NK-92 treated with Interleukin-12 subunit alpha and Interleukin-12 subunit beta, amount 100 ng/mL, for 24 hours (cell line): Measurements from ENCODE around the gene OR51B5.
"Not testable (repeated sequence)": the region's sequence is repeated elsewhere in the genome, so short reads cannot be mapped to it uniquely, and the experiment has no call there.

Source experiments
- DNase-seq: peaks from one replicate; lab custom pipeline; 2025; lab: John Stamatoyannopoulos, UW

Gene OR51B5, protein sequence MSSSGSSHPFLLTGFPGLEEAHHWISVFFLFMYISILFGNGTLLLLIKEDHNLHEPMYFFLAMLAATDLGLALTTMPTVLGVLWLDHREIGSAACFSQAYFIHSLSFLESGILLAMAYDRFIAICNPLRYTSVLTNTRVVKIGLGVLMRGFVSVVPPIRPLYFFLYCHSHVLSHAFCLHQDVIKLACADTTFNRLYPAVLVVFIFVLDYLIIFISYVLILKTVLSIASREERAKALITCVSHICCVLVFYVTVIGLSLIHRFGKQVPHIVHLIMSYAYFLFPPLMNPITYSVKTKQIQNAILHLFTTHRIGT

DNA sequence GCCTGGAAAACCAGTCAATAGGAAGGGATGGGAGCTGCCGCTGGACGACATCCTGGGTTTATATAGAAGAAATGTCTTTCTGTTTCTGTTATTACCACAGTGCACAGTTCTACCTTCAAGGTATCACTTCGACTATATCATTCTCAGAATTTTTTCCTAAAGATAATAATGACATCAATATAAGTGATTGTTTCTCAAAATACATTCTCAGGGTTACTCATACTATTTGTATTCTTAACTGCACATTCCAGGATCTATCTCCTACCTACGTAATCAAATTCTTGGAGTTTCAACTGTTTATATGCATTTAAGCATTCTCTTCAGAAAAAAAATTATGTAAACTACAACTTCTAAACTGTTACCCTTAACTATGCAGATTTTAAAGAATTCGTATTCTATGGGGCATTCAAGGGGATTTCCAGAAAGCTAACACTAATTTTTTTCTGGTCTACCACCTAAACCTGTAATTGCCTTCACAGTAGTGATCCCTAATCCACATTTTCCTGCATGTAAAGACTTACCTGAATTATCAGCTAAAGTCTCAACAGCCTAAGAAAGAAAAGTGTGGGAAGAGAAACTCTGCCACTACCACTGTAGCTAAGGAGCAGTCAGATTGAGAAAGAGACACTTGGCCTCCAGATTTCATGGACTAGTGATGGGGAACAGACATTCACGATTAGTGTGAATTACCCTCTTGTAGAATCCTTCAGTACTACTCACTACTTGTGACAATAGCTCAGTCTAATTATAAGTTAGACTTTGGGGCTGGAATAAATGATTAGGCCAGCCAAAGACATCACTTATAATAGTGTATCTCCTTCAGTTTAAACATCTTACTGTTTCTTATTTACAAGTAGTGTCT lies at the start of gene OR51B5:
OR51B5 (minus strand) TSS at position 51 of the 862 bp plus-strand sequence; CDS start at position 51, 0 bp downstream.
- DNase-seq: no peak

DNA sequence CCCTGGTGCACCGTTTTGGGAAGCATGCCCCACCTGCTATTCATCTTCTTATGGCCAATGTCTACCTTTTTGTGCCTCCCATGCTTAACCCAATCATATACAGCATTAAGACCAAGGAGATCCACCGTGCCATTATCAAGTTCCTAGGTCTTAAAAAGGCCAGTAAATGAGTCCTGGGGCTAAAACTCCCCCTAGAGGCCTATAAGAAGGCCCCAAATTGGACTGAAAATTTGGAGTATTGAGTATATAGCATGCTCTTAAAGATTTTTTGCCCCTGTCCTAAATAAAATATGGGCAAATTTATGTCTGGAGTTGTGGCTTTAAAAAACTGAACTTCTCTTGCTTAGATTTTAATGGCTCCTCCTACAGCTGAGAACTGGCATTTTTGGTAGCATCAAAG lies 46.9 kb upstream of the OR51B5 start:
- no peak for DNase-seq

DNA sequence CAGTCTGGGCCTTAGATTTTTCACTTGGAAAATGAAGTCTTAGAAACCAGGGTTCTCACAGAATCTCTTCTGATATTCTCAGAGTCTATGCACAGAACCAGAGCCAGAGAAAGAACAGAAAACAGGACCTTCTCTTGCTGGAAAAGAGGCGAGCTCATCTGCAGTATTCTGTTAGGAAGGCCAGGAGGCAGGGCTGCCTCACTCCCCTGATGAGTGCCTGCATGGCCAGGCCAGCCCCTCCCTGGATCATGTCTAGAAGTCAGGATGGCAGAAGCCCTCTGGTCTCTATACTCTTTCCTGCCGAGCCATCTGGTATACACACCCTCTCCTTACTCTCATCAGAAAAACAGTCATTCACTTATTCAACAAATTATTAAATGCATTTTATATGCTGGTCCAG lies 41.0 kb upstream of the OR51B5 start:
- no peak for DNase-seq

DNA sequence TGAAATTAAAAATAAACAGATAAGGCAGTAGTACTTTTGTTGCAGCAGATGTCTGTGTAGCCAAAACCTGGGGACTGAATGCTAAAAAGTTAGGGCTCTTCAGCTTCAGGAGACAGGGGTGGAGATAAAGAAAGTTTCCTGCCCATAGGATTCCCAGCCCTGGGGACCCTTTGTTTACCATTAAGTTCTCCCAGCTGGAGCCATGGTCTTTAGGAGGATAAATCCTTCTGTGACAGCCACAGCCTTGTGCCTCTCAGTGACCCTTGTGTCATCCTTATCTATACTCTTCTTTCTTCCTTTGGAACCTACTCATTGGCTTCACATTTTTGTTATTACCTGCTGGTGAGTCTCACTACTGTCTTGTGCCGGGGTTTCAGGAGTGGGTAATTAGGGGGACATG lies 40.3 kb upstream of the OR51B5 start, which contains the start of gene OR51M1:
OR51M1 (plus strand) TSS at position 237 of the 400 bp plus-strand sequence. CDS start 5,587 bp downstream, outside the sequence.
- no peak for DNase-seq

DNA sequence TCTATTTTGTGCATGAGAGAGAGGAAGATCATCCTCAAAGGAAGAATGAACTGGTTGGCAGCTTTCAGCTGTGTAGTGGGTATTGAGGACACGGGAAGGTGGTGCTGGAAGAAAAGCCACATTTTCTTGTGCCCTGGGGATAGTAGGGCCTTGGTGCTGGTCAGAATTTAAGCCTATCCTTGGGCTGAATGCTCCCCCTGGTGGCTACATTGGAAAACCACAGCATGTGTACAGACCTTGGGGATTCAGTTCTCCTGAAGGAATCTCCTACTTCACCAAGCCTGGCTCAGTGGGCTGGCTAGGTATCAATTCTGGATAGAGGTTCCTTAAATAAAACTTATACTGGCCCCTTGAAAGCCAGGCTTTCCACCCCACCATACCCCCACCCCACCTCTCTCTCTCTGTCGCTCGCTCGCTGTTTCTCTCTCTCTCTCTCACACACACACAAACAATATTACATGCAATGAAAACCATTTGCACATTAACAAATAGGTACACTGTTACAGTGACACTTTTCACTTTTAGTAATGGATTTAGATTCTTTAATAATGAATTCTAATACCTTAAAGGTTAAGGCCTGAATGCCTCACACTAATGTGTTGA lies 37.5 kb upstream of the OR51B5 start:
- peak; percentile 5 for DNase-seq

DNA sequence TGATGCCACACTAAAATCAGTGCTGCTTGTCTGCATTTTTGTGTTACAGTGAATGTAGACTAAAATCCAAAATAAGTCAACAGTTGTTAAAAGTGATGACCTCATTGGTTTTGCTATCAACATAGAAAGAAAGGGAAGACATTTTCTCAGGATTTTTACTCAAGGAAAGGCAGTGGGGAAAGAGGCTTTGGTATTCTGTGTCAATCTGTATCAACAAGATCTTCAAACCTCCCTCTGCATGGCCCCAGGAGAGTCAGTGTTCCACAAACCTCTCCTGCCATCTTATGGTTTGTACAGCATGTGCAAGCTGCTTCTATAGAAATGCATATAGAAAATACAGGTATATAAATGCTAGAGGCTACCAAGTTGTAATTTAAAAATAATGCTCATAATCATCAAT lies 26.5 kb upstream of the OR51B5 start:
- DNase-seq: no peak

DNA sequence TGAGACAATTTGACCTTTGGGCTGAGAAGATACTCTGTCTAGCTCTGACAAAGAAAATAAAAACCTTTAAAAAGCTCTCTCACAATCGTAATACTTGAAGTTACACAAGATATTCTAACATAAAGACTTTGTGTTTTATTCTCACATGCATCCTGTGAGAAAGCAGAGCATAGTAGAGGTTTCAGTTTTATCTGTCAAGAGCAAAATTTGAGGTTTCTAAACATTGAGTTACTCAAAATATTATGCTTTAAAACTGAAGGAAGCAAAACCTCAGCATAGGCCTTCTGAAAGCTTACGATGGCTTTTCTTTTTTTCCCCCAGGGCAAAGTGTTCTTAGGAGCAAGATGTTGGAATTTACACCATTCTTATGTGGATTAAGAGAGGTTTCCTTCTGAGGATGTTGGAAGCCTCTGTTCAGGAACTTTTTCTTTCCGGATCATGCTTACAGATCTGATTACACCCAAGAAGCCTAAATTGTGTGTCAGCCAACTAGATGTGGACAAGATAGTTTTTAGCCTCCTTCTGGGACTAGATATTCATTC lies 25.2 kb upstream of the OR51B5 start:
- no peak for DNase-seq

DNA sequence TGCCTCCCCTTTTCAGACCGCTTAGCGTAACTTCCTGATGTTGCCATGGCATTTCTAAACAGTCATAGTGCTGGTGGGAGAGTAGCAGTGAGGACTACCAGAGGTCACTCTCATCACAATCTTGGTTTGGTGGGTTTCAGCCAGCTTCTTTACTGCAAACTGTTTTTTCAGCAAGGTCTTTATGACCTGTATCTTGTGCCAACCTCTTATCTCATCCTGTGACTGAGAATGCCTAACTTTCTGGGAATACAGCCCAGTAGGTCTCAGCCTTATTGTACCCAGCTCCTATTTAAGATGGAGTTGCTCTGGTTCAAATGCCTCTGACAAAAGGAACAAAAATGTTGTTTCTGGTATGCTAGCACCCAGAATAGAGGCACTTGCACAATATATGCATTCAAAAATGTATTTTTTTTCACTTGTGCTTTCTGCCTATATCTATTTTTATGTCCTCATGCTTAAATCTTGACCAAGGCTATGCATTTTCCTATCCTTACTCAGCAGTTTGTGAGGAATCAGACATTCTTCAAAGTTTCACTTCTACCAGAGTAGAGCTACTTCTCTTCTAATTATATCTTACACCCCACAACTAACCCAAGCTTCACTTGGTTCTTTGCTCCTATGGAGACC lies 24.2 kb upstream of the OR51B5 start:
- no peak for DNase-seq

DNA sequence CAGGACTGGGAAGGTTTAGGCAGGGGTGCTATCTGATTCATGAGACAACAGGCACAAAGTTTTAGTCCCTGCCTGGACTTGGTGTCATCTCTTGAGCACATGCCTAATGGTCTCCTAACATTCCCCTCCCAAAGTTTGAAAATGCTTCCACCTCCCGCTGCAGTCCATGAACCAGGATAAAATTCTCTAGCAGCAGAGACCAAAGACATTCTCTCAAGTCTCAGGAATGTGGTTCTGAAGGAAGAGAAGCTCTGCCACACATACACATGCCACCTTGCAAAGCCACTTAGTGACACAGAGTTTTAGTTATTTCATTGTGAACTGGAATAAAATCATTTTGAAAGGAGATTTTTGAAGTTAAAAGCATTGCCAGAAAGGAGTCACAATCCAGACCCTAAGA lies 23.5 kb upstream of the OR51B5 start:
- DNase-seq: no peak

DNA sequence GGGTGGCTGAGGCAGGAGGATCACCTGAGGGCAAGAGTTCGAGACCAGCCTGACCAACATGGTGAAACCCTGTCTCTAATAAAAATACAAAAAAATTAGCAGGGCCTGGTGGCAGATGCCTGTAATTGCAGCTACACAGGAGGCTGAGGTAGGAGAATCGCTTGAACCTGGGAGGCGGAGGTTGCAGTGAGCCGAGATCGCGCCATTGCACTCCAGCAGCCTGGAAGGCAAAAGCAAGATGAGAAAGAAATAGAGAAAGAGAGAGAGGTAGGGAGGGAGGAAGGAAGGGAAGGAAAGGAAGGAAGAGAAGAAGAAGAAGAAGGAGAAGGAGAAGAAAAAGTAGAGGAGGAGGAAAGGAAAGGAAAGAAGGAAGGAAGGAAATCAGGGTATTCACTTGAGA lies 23.0 kb upstream of the OR51B5 start:
- not testable (repeated sequence) for DNase-seq

DNA sequence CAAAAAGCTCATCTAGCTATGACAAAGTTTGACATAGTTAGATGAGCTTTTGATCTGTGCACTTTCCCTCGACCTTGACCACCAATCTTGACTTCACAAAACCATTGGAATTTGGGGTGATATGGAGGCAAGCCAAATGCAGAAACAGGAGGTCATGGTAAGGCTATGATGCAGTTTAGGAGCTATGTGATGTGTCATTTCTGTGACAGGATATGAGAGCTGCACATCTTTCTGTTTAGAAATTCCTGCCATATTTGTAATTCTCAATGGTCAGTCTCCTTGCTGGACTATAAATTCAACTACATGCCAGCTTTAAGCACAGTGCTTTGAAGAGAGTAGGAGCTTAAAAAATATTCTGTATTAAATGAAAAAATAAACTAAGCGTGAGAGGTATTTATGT lies 20.9 kb upstream of the OR51B5 start:
- no peak for DNase-seq

DNA sequence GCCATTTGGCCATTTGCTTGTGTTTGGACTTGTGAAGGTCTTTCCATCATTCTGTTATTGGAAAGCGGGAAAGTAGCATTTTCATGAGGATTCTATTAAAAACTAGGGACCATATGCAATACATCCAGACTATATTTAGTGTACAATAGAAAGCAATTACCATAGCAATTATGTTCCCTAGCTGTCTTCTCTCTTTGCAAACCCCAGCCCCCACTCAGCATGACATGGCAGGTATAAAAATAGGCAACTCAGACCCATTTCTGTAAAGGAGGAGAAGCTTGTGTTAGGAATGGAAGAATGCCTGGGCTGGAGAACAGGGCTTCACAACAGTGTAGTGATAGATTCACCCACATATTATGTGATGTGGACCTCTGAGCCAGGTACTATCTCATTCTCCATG lies 20.4 kb upstream of the OR51B5 start:
- DNase-seq: no peak

DNA sequence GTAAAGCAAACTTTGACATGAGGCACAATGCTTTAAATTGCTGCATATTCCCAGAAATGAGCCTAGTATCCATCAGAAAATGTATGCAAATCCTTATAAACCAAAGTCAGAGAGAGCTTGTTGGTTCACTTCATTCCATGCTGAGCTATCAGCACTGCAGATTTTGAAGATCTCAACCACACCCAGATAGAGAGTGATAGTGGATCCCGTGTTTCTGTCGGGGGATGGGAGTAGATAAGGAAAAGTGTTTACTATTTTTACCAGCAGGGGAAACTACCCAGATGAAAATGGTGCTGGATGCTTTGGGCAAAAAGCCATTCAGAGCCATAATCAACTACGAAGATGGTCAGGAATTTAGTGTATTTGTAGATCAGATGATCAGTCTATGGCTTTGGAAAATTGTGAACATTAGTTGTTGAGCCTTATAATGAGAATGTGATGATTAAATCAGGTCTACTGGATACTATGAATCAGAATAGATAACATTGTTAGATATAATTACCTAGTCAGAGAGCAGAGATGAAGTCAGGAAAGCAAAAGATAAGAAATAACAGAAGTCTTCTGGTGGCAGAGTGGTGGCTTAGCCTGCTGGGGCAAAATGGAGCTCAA lies 18.8 kb upstream of the OR51B5 start:
- no peak for DNase-seq

DNA sequence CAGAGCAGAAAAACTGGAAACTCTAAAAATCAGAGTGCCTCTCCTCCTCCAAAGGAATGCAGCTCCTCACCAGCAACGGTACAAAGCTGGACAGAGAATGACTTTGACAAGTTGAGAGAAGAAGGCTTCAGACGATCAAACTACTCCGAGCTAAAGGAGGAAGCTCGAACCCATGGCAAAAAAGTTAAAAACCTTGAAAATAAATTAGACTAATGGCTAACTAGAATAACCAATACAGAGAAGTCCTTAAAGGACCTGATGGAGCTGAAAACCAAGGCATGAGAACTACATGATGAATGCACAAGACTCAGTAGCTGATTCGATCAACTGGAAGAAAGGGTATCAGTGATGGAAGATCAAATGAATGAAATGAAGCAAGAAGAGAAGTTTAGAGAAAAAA lies 12.7 kb upstream of the OR51B5 start:
- not testable (repeated sequence) for DNase-seq

DNA sequence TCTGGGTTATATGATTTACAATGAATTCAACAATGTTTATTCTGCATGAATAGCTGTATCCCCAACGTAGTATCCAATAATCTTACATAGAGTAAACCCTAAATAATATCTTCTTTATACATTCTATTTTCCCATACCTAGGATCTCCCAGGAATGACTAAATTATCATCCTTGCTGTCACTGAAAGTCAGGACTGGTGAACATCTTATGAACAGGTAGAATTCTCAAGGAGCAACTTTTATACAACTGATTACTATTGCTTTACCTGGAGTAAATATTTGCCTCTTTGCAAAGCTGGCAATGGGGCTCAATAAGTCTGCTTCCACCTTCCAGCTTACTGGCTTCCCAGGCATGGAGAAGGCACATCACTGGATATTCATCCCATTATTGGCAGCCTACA lies 7.9 kb upstream of the OR51B5 start, which contains the start of gene OR51B6:
OR51B6 (plus strand) TSS at position 301 of the 400 bp plus-strand sequence; CDS start at position 301, 0 bp downstream.
- DNase-seq: no peak

DNA sequence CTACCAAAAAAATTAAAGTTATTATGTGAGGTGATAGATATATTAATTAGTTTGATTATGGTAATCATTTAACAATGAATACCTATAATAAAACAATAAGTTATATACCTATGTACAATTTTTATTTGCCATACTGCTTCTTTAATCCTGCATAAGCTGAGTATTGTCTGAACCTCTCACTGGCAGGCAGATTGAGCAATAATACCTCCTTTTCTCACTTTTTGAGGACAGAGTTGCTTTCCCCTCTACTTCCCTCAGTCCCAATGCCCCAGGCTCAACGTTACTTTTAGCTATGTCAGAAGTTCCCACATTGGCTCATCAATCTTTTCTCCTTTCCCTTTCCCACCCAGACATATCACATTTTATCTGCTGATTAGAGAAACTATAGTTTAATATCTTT lies 6.2 kb upstream of the OR51B5 start:
- no peak for DNase-seq

DNA sequence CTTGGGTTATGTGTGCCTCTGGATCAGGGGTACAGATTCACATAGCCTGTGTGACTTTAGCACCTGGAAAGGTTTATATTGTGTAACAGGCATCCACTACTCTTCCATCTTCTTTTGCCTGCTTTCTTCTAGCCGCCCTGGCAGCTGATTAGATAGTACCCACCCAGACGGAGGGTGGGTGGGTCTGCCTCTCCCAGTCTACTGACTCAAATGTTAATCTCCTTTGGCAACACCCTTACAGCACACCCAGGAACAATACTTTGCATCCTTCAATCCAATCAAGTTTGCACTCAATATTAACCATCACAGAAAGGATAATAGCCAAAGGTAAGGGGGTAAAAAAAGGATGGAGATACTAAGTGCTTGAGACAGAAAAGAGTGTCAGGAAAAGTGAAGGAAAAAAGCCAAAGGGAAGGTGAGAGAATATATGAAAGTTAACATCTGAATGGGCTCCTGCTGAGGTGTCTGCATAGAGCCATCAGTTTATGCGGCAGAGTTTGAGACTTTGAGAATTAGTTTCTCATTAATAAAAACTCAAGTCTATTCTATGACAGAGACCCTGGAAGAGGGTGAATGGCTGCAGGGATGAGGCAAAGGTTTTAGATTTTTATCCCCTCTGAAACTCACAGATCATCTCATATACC lies 5.3 kb upstream of the OR51B5 start:
- DNase-seq: no peak

DNA sequence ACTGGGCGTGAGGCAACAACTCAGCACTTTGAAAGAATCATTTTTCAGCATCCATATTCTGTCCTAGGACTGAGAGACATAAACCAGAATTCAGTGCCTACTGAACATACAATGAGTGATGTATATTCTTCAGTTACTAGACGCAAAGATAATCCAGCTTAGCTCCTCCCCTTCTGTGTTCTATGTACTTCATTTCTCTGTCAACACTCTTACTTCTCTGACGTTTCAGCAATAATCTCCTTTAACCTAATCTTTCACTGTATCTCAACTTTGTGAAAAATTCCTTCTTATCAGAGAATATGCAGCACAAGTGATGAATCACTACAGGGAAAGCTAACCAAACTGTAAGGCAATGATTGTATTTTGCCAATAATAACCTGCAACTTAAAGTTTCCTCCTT lies 2.5 kb upstream of the OR51B5 start:
- DNase-seq: no peak

DNA sequence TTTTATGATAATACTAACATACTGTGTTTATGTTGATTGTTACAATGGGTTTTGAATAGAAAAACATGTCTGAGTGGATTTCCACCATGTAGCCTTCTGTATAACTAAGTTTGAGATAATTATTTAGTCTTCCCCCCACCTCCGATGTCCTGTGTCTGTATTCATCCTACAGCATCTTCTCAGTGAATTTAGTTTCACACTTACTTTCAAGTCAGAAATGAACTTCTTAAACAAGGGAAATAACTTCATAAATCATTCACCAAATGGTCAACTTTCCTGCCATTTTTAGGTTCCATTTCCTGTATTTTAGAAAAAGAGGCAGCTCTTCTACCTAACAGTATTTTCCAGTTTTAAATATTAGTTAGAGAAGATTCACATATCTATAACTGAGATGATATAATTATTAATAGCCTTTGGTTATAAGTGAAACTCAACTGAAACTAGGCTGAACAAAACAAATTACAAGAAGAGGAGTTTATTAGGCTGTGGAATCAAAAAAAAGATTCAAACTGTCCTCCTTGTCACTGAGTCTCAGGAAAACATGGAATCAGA lies 3.5 kb downstream of the OR51B5 start:
- DNase-seq: no peak

DNA sequence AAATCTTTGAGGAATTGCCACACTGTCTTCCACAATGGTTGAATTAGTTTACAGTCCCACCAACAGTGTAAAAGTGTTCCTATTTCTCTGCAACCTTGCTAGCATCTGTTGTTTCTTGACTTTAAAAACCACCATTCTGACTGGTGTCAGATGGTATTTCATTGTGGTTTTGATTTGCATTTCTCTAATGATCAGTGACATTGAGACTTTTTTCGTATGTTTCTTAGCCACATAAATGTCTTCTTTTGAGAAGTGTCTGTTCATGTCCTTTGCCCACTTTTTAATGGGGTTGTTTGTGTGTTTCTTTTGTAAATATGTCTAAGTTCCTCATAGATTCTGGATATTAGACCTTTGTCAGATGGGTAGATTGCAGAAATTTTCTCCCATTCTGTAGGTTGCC lies 6.1 kb downstream of the OR51B5 start:
- DNase-seq: not testable (repeated sequence)

DNA sequence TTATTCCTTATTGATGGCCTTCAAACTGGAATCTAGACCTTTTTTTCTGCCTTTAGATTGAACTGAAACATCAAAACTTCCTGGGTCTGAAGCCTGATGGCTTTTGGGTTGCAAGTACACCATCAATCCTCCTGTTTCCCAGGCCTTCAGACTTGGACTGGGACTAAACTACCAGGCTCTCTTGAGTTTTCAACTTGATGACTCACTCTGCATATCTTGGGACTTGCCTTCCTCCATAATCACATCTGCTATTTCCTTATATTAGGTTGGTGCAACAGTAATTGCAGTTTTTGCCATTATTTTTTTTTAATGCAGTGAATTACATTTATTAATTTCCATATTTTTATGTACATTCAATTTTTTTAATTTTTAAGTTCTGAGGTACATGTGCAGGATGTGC lies 7.0 kb downstream of the OR51B5 start:
- no peak for DNase-seq
